T1000 (cell line): ENCODE measurements around the gene NPM1.
"Not testable (repeated sequence)": the region's sequence is repeated elsewhere in the genome, so short reads cannot be mapped to it uniquely, and the experiment has no call there.

Experiments used
- DNase-seq: peaks from one replicate; lab custom pipeline; 2025; ENCODE audit warnings: mixed read lengths; lab: John Stamatoyannopoulos, UW

The NPM1 gene

GRCh38 chr5:171387345-171387969 is at the start of gene NPM1:
TSS of gene NPM1 (plus strand) at chr5:171387849. CDS start at chr5:171387949, 100 bp downstream.
- peak; percentile 98 for DNase-seq

- no peak for DNase-seq
Observed at GRCh38 chr5:171340042-171340441, 47.6 kb upstream of the NPM1 start.

- no peak for DNase-seq
Observed at GRCh38 chr5:171340491-171340890, 47.2 kb upstream of the NPM1 start.

GRCh38 chr5:171342362-171343111 is 45.1 kb upstream of the NPM1 start:
- no peak for DNase-seq

GRCh38 chr5:171344936-171345608 is 42.6 kb upstream of the NPM1 start:
- no peak for DNase-seq

GRCh38 chr5:171351536-171352073 is 36.0 kb upstream of the NPM1 start:
- DNase-seq, result no peak

- no peak for DNase-seq
Observed at GRCh38 chr5:171355302-171355724, 32.3 kb upstream of the NPM1 start.

- no peak for DNase-seq
Observed at GRCh38 chr5:171357843-171358242, 29.8 kb upstream of the NPM1 start.

- DNase-seq, result not testable (repeated sequence)
Observed at GRCh38 chr5:171361151-171361550, 26.5 kb upstream of the NPM1 start.

- DNase-seq, result not testable (repeated sequence)
Observed at GRCh38 chr5:171363249-171363648, 24.4 kb upstream of the NPM1 start.

- DNase-seq, result no peak
Observed at GRCh38 chr5:171363846-171364245, 23.8 kb upstream of the NPM1 start.

- DNase-seq, result no peak
Observed at GRCh38 chr5:171365351-171365750, 22.3 kb upstream of the NPM1 start.

GRCh38 chr5:171366645-171367044 is 21.0 kb upstream of the NPM1 start:
- DNase-seq, result no peak

- no peak for DNase-seq
Observed at GRCh38 chr5:171367424-171368370, 20.0 kb upstream of the NPM1 start.

GRCh38 chr5:171369056-171369455 is 18.6 kb upstream of the NPM1 start:
- DNase-seq, result no peak

GRCh38 chr5:171369898-171370297 is 17.8 kb upstream of the NPM1 start:
- no peak for DNase-seq

- not testable (repeated sequence) for DNase-seq
Observed at GRCh38 chr5:171370881-171371280, 16.8 kb upstream of the NPM1 start.

GRCh38 chr5:171371326-171371725 is 16.3 kb upstream of the NPM1 start:
- no peak for DNase-seq

- no peak for DNase-seq
Observed at GRCh38 chr5:171379961-171380360, 7.7 kb upstream of the NPM1 start.

- DNase-seq, result not testable (repeated sequence)
Observed at GRCh38 chr5:171384416-171384815, 3.2 kb upstream of the NPM1 start.

GRCh38 chr5:171384999-171385398 is 2.6 kb upstream of the NPM1 start:
- not testable (repeated sequence) for DNase-seq
